ENCODE measurements around the gene PLXNC1. TPM values are rescaled to one million over a fixed set of nuclear protein-coding genes. Genes with fewer than 3 reads are reported as not detected.

The PLXNC1 gene
- polyA plus RNA-seq, 3 donors from 2014 or later: 2.3 to 3.3 (median 2.5) TPM

DNA sequence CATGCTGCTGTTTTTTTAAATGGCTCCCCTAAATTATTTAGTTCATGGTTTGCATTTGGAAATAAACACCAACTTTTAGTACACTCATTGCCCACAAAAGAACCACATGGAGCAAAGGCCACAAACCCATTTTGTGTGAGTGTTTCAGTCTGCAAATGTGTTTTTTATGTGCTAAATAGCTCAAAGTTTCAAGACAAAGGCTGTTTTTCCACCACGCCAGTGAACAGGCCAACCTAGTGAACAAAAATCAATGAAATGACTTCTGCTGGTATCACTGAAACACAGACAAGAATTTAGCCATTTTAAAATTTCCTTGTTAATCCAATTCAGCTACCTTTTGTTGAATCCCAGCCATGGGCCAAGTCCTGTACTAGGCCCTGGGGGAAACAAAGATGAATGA lies 52.3 kb downstream of the PLXNC1 start:
- Mint-ChIP-seq H3K4me3 (no peak overlapping the region), H3K27me3 (ENCODE audit: low read depth in 3 of 3) (peaks cover 0 to 2% (median 2%) of the 10 kb centered on the region in 3 donors), H3K27ac (peak overlapping the region in 1 of 6 donors; percentile 19), H3K4me1 (peaks cover 30 to 44% of the 10 kb centered on the region in 2 donors), H3K9me3 (no peaks in the 10 kb centered on the region), H3K36me3 (peaks cover 8 to 13% (median 9%) of the 10 kb centered on the region in 3 donors)
- no peak for DNase-seq

DNA sequence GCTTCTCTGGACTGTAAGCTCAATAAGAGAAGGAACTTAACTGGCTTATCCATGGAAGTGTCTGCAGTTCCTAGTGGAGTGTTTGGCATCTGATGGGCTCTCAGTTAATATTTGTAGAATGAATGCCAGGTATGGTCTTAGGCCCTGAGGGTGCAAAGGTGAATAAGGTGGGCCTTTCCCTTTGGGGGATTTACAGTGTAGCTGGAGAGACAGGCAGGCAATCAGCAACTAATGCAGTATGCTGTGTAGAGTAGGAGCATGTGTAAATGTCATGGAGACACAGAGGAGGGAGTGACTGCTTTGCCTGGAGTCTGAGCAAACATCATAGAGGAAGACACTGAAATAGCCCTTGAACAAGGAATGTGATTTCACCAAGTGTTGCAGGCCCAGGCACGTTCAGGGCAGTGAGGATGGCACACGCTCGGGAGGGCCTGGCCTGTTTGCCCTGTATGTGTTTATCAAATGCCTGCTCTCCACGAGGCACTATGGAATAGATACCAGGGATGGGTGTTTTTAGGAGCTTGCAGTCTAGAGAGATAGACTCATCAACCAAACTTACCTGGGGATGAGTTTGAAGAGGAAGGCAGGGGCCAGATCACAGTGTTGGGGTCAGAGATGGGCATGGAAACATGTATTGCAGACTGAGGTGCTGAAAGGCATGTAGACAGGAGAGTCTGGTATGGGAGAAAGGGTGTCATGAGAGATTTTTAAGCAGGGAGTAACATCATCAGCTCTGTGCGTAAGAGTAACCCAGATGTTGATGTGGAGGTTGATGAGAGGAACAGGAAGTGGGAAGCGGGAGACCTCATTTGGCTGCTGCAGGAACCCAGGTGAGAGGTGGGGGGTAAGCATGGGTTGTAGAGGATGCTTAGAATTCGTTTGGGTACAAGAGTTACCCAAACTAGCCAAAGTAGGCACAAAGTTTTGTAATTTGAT lies 54.1 kb downstream of the PLXNC1 start:
- no peak for DNase-seq
- Mint-ChIP-seq H3K36me3 (peaks cover 3 to 13% (median 8%) of the 10 kb centered on the region in 3 donors), H3K27me3 (ENCODE audit: low read depth in 3 of 3) (peaks cover 0 to 2% (median 2%) of the 10 kb centered on the region in 3 donors), H3K4me1 (peaks cover 47 to 56% of the 10 kb centered on the region in 2 donors), H3K4me3 (peak overlapping the region in 1 of 5 donors; percentile 1), H3K27ac (peak overlapping the region in 5 of 6 donors; percentile 13 to 71 (median 30)), H3K9me3 (no peaks in the 10 kb centered on the region)

DNA sequence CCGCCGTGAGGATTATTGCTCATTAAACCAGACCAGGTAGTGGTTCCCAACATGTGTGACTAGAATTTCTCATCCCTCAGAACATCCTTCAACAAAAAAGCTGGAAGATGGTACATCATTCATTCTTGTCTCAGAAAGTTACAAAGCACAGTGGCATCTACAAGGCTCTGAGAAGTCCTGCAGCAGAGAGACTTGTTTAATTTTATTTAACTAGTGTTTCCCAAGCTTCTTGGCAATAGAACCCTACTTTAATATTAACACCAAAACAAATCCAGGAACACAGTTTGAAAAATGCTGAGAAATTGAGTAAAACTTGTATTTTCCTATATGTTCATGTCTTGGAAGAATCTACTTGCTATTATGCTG lies 54.8 kb downstream of the PLXNC1 start:
- Mint-ChIP-seq H3K4me3 (no peak overlapping the region), H3K27ac (peak overlapping the region in 4 of 6 donors; percentile 4 to 71 (median 27)), H3K27me3 (ENCODE audit: low read depth in 3 of 3) (peaks cover 0 to 2% (median 2%) of the 10 kb centered on the region in 3 donors), H3K36me3 (peaks cover 3 to 19% (median 8%) of the 10 kb centered on the region in 3 donors), H3K4me1 (peaks cover 53 to 63% of the 10 kb centered on the region in 2 donors), H3K9me3 (no peaks in the 10 kb centered on the region)
- DNase-seq: no peak

DNA sequence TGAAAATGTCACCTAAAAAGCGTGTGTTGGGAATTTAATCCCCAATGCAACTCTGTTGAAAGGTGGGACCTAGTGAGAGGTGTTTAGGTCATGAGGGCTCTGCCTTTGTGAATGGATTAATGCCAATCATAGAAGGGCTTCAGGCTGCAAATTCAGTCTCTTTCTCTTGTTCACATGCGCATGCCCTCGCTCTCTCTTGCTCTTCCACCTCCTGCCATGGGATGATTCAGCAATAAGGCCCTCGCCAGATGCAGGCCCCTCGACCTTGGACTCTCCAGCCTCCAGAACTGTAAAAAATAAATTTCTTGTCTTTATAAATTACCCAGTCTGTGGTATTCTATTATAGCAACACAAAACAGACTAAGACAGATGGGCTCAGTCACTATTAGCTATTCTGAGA lies 55.4 kb downstream of the PLXNC1 start:
- Mint-ChIP-seq H3K4me3 (no peak overlapping the region), H3K27ac (peak overlapping the region in 3 of 6 donors; percentile 21 to 48 (median 30)), H3K4me1 (peaks cover 60 to 69% of the 10 kb centered on the region in 2 donors), H3K9me3 (no peaks in the 10 kb centered on the region), H3K36me3 (peaks cover 3 to 21% (median 4%) of the 10 kb centered on the region in 3 donors), H3K27me3 (ENCODE audit: low read depth in 3 of 3) (peaks cover 0 to 2% (median 2%) of the 10 kb centered on the region in 3 donors)
- no peak for DNase-seq

DNA sequence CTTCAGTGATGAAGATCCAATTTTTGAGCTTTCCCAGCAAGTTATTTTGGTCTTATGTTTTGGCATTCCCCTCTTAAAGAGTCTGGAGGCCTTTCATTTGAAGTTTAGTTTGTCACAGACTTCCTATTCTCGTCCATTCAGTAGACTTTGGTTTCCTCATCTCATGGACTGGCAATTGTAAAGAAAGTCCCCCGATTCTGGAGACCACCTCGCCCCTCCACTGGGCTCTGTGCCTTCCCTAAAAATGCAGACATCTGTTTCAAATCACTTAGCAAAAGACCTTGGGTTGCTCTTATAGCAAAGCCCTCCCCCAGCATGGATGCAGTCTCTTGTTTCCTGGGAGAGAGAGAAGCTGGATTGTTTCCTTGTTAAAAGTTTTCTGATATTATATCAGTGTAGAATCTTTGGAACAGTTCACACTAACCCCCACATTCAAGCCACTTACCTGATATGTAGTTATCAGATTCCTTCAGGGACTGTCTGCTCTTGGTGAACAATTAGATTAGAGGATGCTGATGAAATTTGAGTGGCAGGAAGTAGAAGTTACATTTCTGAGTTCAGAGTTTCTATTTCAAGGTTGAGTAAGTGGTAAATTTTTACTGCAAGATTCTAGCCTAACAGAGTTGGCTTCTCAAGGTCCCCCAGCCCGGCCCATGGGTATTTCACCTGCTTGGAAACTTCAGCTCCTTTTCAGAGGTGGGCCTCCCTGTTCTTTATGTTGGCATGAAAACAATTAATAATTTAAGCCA lies 56.3 kb downstream of the PLXNC1 start:
- Mint-ChIP-seq H3K9me3 (no peaks in the 10 kb centered on the region), H3K4me3 (peak overlapping the region in 1 of 5 donors; percentile 33), H3K27ac (peak overlapping the region; percentile 24 to 97 (median 71)), H3K36me3 (peaks cover 3 to 20% (median 4%) of the 10 kb centered on the region in 3 donors), H3K4me1 (peaks cover 64 to 77% of the 10 kb centered on the region in 2 donors), H3K27me3 (ENCODE audit: low read depth in 3 of 3) (peaks cover 0 to 2% (median 2%) of the 10 kb centered on the region in 3 donors)
- DNase-seq: no peak

DNA sequence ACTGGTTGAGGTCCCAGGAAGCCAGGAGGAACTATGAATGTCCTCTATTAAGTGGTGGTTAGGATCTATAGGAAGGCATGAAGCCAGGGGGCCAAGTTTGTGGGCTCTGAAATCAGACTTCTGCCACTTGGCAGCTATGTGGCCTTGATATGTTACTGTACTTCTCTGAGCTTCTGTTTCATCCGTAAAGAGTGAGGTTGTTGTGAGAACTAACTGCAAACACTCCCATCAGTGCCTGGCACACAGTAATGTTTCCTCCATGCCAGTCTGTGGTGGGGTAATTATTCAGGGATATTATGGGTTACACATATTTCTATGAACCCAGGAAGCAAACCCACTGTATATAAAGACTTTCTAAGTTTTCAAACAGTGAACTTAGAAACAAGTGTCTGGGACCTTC lies 57.4 kb downstream of the PLXNC1 start:
- peaks cover 3 to 20% (median 4%) of the 10 kb centered on the region in 3 donors for H3K36me3 Mint-ChIP-seq
- H3K27me3 Mint-ChIP-seq (ENCODE audit: low read depth in 3 of 3): peaks cover 0 to 4% (median 2%) of the 10 kb centered on the region in 3 donors
- peaks cover 64 to 77% of the 10 kb centered on the region in 2 donors for H3K4me1 Mint-ChIP-seq
- peak in 1 of 3 donors; percentile 6 for DNase-seq
- no peaks in the 10 kb centered on the region for H3K9me3 Mint-ChIP-seq
- H3K4me3 Mint-ChIP-seq: peak overlapping the region in 4 of 5 donors; percentile 34 to 64 (median 54)
- peak overlapping the region; percentile 52 to 97 (median 90) for H3K27ac Mint-ChIP-seq

DNA sequence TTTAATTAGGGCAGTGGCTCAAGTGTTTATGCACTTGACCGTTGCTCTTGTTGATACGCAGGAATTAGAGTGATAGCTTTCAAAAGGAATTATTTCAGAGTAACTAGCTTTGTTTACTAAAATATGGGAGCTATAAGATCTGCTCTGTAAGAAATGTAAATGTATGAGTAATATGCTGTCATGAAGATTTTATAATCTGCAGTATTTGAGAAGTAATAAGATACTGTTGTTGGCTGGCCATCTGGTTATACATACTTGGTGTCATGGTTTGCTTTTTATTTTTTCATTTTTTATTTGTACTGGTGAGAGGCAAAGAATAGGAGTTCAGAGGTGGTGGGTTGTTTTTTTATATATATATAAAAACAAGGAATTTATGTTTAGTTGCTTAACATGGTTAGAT lies 58.5 kb downstream of the PLXNC1 start:
- H3K27ac Mint-ChIP-seq: peak overlapping the region; percentile 80 to 97 (median 92)
- peaks cover 6 to 23% (median 7%) of the 10 kb centered on the region in 3 donors for H3K36me3 Mint-ChIP-seq
- H3K4me3 Mint-ChIP-seq: peak overlapping the region; percentile 7 to 64 (median 51)
- H3K9me3 Mint-ChIP-seq: no peaks in the 10 kb centered on the region
- H3K4me1 Mint-ChIP-seq: peaks cover 66 to 85% of the 10 kb centered on the region in 2 donors
- H3K27me3 Mint-ChIP-seq (ENCODE audit: low read depth in 3 of 3): peaks cover 0 to 4% (median 2%) of the 10 kb centered on the region in 3 donors
- DNase-seq: no peak

DNA sequence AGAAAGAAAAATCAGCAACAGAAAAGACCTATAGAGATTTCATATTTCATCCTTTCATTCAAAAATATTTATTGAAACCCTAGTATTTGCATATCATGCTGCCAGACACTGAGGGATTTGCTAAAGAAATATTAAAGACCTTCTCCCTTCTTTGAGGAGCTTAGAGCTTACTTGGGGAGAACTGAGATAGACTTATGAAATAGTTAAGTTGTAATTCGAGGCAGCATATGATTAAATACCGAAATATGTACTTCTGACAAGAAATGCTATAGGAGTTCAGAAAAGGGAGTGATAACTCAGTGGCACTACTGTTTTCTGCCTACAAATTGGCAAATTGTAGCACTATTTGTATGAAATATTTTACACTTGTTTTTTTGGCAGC lies 59.1 kb downstream of the PLXNC1 start:
- peak overlapping the region; percentile 79 to 93 (median 86) for H3K4me3 Mint-ChIP-seq
- H3K36me3 Mint-ChIP-seq: peaks cover 4 to 19% (median 4%) of the 10 kb centered on the region in 3 donors
- DNase-seq: no peak
- peaks cover 0 to 4% (median 2%) of the 10 kb centered on the region in 3 donors for H3K27me3 Mint-ChIP-seq (ENCODE audit: low read depth in 3 of 3)
- peaks cover 62 to 79% of the 10 kb centered on the region in 2 donors for H3K4me1 Mint-ChIP-seq
- H3K27ac Mint-ChIP-seq: peak overlapping the region; percentile 89 to 97 (median 95)
- H3K9me3 Mint-ChIP-seq: no peaks in the 10 kb centered on the region

DNA sequence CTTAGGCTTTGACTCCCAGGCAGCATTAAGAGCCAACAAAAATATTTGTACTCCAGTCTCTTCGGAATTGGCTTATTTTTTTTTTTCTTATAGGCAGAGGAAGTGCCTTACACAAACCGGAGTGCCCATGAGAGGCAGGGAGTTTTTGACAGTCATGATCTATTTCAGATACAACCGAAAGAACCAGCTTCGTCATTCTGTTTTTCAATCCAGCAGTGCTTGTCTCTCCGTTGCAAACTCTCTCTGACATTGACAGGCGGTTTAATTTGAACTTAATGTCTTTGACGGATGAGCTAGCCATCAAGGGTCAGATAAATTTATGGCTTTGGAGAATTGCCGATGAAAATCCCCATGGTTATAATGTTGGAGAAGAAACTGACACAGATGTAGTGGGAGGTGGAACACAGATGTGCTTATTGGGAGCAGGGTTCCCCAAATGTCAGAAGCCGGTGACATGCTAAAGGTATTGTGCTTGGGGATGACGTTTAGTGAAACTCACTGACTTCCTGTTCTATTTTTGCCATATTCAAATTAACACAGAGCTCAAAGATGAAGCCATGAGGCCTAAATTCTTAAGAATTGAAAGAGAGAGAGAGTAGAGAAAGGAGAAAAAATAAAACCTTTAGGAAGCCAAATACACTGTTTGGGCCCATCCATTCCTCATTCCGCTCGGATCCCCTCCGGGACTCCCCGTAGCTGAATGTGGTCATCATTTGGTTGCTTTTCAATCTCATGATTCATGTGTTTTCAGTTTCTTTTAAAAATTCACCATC lies 59.7 kb downstream of the PLXNC1 start:
- peaks cover 0 to 2% (median 2%) of the 10 kb centered on the region in 3 donors for H3K27me3 Mint-ChIP-seq (ENCODE audit: low read depth in 3 of 3)
- H3K4me3 Mint-ChIP-seq: peak overlapping the region; percentile 79 to 93 (median 86)
- H3K9me3 Mint-ChIP-seq: no peaks in the 10 kb centered on the region
- peak; percentile 21 to 41 (median 26) for DNase-seq
- peaks cover 57 to 73% of the 10 kb centered on the region in 2 donors for H3K4me1 Mint-ChIP-seq
- H3K36me3 Mint-ChIP-seq: peaks cover 4 to 15% (median 5%) of the 10 kb centered on the region in 3 donors
- peak overlapping the region; percentile 89 to 97 (median 95) for H3K27ac Mint-ChIP-seq

DNA sequence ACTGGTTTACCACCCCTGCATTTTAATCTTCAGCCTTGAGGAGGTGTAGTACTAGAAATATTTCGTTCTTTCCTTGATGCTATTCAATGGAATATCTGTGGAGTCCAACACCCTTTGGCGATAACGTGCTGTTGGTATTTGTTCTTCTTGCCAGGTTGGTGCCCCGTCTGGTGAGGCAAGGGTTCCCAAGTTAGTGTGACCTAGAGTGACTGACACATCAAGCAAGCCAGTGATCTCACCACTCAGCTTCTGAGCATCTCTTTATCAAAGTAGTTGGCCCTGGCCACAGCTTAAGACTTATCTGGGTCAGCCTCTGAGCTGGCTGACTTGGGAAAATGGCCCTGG lies 60.2 kb downstream of the PLXNC1 start:
- H3K4me1 Mint-ChIP-seq: peaks cover 55 to 73% of the 10 kb centered on the region in 2 donors
- no peaks in the 10 kb centered on the region for H3K9me3 Mint-ChIP-seq
- peak overlapping the region; percentile 89 to 97 (median 95) for H3K27ac Mint-ChIP-seq
- H3K36me3 Mint-ChIP-seq: peaks cover 4 to 15% (median 9%) of the 10 kb centered on the region in 3 donors
- DNase-seq: no peak
- peak overlapping the region; percentile 79 to 93 (median 86) for H3K4me3 Mint-ChIP-seq
- peaks cover 0 to 2% (median 2%) of the 10 kb centered on the region in 3 donors for H3K27me3 Mint-ChIP-seq (ENCODE audit: low read depth in 3 of 3)

DNA sequence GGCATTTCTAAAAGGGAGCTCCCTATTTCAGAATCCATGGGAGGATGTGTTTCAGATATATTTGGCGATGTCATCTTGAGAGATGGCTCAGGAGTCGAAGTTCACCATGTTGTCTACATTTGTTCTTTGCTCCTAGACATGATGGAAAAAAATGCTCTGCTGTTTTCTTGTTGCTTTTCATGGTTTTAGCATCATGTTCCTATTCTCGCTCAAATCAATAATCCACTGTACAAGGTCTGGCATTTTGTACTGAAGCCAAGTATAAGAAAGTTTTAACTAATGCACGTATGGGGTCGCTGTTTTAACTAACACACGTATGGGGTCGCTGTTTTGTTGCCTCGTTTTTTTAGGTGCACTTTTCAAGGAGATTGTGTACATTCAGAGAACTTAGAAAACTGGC lies 60.9 kb downstream of the PLXNC1 start:
- Mint-ChIP-seq H3K9me3 (no peaks in the 10 kb centered on the region), H3K4me3 (peak overlapping the region in 1 of 5 donors; percentile 59), H3K27ac (peak overlapping the region in 5 of 6 donors; percentile 1 to 97 (median 38))

DNA sequence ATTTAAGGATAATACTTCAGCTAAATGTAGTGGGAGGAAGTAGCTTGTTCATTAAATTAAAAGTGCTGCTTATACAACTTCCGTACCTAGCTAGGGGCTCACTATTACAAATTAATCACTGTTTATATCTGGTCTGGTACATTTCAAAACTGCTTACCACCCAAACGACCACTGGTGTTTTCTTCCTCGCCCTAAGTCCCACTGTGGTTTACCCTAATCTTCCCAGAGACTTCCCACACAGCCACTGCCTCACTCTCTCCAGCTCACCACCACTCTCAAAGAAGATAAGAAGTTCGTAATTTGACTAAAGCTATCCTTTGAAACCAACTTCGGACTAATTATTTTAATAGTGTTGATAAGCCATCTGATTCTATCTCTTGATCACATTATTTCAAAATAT lies 62.6 kb downstream of the PLXNC1 start:
- peaks cover 4 to 15% (median 9%) of the 10 kb centered on the region in 3 donors for H3K36me3 Mint-ChIP-seq
- peaks cover 35 to 48% of the 10 kb centered on the region in 2 donors for H3K4me1 Mint-ChIP-seq
- peak overlapping the region in 1 of 6 donors; percentile 48 for H3K27ac Mint-ChIP-seq
- H3K4me3 Mint-ChIP-seq: no peak overlapping the region
- DNase-seq: no peak
- H3K9me3 Mint-ChIP-seq: no peaks in the 10 kb centered on the region
- H3K27me3 Mint-ChIP-seq (ENCODE audit: low read depth in 3 of 3): peaks cover 0 to 2% (median 0%) of the 10 kb centered on the region in 3 donors

More for the DNA sequence above, 60.9 kb downstream of the PLXNC1 start:
- Mint-ChIP-seq H3K27me3 (ENCODE audit: low read depth in 3 of 3) (peaks cover 0 to 2% (median 0%) of the 10 kb centered on the region in 3 donors), H3K4me1 (peaks cover 52 to 66% of the 10 kb centered on the region in 2 donors), H3K36me3 (peaks cover 4 to 15% (median 9%) of the 10 kb centered on the region in 3 donors)
- DNase-seq: no peak

DNA sequence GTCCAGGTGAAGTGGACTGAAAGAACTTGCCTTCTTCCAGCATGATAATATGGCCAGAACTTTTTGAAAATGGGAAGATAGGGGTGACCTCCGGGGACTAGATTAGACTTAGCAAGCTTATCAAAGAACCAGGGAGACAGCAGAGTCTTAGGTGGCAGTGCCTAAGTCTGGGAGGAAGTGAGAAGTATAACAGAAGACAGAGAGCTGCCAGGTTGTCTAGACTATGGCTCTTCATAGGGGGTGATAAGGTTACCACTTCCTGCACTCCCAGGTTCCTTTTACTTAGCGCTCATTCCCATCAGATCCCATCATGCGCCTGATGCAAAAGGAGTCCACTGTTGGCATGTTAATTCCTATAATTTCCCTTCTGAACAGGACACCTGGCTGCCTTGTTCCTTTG lies 69.9 kb downstream of the PLXNC1 start:
- DNase-seq: no peak
- Mint-ChIP-seq H3K36me3 (peaks cover 18 to 29% (median 21%) of the 10 kb centered on the region in 3 donors), H3K27me3 (ENCODE audit: low read depth in 3 of 3) (no peaks in the 10 kb centered on the region), H3K27ac (no peak overlapping the region), H3K4me1 (peaks cover 1 to 3% of the 10 kb centered on the region in 2 donors), H3K9me3 (no peaks in the 10 kb centered on the region), H3K4me3 (no peak overlapping the region)

Data from immature natural killer cell (primary cell).